Body of pancreas (tissue), 4 donors: ENCODE results near the gene HOXC11. TPM values are rescaled to one million over a fixed set of nuclear protein-coding genes. Genes with fewer than 3 reads are reported as not detected.

Experiments
- ATAC-seq: fragments of 150-250 bp; one replicate; pipeline ENCODE4 v1.9.1; 2016
- DNase-seq, 4 donors: peaks; one replicate each; pipeline ENCODE4 v3.0.0-alpha.2; 2019
- H3K27ac ChIP-seq, 4 donors: fragments of 200-600 bp; sonication (generic); 1 replicate in 3 of 4; 2 replicates in 1 of 4; pipeline versions ENCODE4 v1.5.1 to v1.6.1; 2016 to 2019; ENCODE audit warnings: mild to moderate bottlenecking in 1 of 4, mixed read lengths in 1 of 4, moderate library complexity in 1 of 4
- H3K27me3 ChIP-seq, 2 donors: fragments of 200-600 bp; sonication (generic); one replicate each; pipeline ENCODE4 v1.6.0; 2016; ENCODE audit warnings: mild to moderate bottlenecking in 1 of 2
- H3K36me3 ChIP-seq, 2 donors: fragments of 200-600 bp; sonication (generic); replicated peaks in 1 of 2; 2 replicates each; pipeline ENCODE4 v1.5.1; 2016; ENCODE audit warnings: low read depth in 2 of 2; ENCODE audit not compliant: insufficient read depth in 1 of 2
- H3K4me1 ChIP-seq: fragments of 200-600 bp; sonication (generic); one replicate; pipeline ENCODE4 v1.6.0; 2016
- H3K4me3 ChIP-seq, 2 donors: fragments of 200-600 bp; sonication (generic); 1 replicate in 1 of 2; 2 replicates in 1 of 2; pipeline ENCODE4 v1.5.1; 2016 to 2019
- H3K9me3 ChIP-seq, 3 donors: fragments of 200-600 bp; sonication (generic); 1 replicate in 2 of 3; 2 replicates in 1 of 3; pipeline ENCODE4 v1.5.1; 2016
- CTCF ChIP-seq, 7 experiments: fragments of 450-650 bp in 4 of 7; fragments of 200-600 bp in 3 of 7; sonication (generic) in 3 of 7; IDR thresholded peaks; one replicate each; pipeline ENCODE4 v1.5.1; 2016 to 2019; ENCODE audit warnings: antibody characterized with exemption in 7 of 7
- POLR2A ChIP-seq, 3 donors: fragments of 450-650 bp; IDR thresholded peaks; one replicate each; pipeline ENCODE4 v1.6.1; 2016; ENCODE audit warnings: antibody characterized with exemption in 3 of 3, mild to moderate bottlenecking in 2 of 3
- WGBS, 2 donors: methylation state at CpG; one replicate each; pipeline ENCODE4 v1.1.5; 2017; 5-methylcytosine and 5-hydroxymethylcytosine counted together
- intact Hi-C: fragments of 100-400 bp; cut with DNase I; formaldehyde crosslinking; loops from one replicate; pipeline ENCODE4 v1.15.1; 2023
- total RNA-seq, 2 donors: library from RNA; depleted of rRNA; stranded (reverse); fragments of >200 nt; gene quantifications; one replicate each; pipeline ENCODE4 v1.1.0, GENCODE V29; 2016

Gene HOXC11
- total RNA-seq, 2 donors from 2014 or later: not detected

GRCh38 chr12:54017878-54018467, 45.0 kb downstream of the HOXC11 start:
- DNase-seq: peak; percentile 65 to 81 (median 68)
- no peak for TF ChIP-seq CTCF (IDR thresholded peaks at IDR 0.05)
- peak; percentile 15 to 57 (median 57) for TF ChIP-seq POLR2A (IDR thresholded peaks at IDR 0.05)
- Histone ChIP-seq H3K36me3 (no peaks in the 10 kb centered on the region), H3K9me3 (no peaks in the 10 kb centered on the region), H3K27ac (no peak overlapping the region), H3K4me1 (peaks cover 25% of the 10 kb centered on the region), H3K27me3 (peaks cover 6 to 33% of the 10 kb centered on the region in 2 donors), H3K4me3 (peak overlapping the region; percentile 8 to 12)
- ATAC-seq: peak; percentile 89
- 0 to 5% methylated on average over 3 to 29 of the region's 34 CpGs for WGBS, 2 donors
- intact Hi-C loops: no loop called here

GRCh38 chr12:54018468-54018984, 45.6 kb downstream of the HOXC11 start:
- peaks cover 25% of the 10 kb centered on the region for H3K4me1 ChIP-seq
- no peaks in the 10 kb centered on the region for H3K9me3 ChIP-seq
- H3K36me3 ChIP-seq: no peaks in the 10 kb centered on the region
- 18 to 32% methylated on average over 8 to 28 of the region's 29 CpGs for WGBS, 2 donors
- no peak overlapping the region for H3K4me3 ChIP-seq
- peaks cover 6 to 35% of the 10 kb centered on the region in 2 donors for H3K27me3 ChIP-seq
- TF ChIP-seq POLR2A (IDR thresholded peaks at IDR 0.05): no peak
- no peak for TF ChIP-seq CTCF (IDR thresholded peaks at IDR 0.05)
- intact Hi-C loops: no loop called here
- no peak for ATAC-seq
- H3K27ac ChIP-seq: no peak overlapping the region
- no peak for DNase-seq

GRCh38 chr12:54019091-54019811, 46.3 kb downstream of the HOXC11 start:
- TF ChIP-seq POLR2A (IDR thresholded peaks at IDR 0.05) (no peak), CTCF (IDR thresholded peaks at IDR 0.05) (no peak)
- Histone ChIP-seq H3K27me3 (peaks cover 4 to 34% of the 10 kb centered on the region in 2 donors), H3K27ac (no peak overlapping the region), H3K9me3 (no peaks in the 10 kb centered on the region), H3K4me1 (peaks cover 25% of the 10 kb centered on the region), H3K36me3 (no peaks in the 10 kb centered on the region), H3K4me3 (no peak overlapping the region)
- 44 to 53% methylated on average over 27 to 43 of the region's 43 CpGs for WGBS, 2 donors
- ATAC-seq: no peak
- DNase-seq: no peak
- intact Hi-C loops: no loop called here

GRCh38 chr12:54019924-54020590, 47.1 kb downstream of the HOXC11 start:
- H3K4me3 ChIP-seq: no peak overlapping the region
- no peak for DNase-seq
- H3K9me3 ChIP-seq: no peaks in the 10 kb centered on the region
- no peak overlapping the region for H3K27ac ChIP-seq
- peaks cover 0 to 26% of the 10 kb centered on the region in 2 donors for H3K27me3 ChIP-seq
- peaks cover 25% of the 10 kb centered on the region for H3K4me1 ChIP-seq
- intact Hi-C loops: no loop called here
- 39 to 46% methylated on average over 10 of the region's 10 CpGs for WGBS, 2 donors
- ATAC-seq: no peak
- H3K36me3 ChIP-seq: no peaks in the 10 kb centered on the region
- TF ChIP-seq CTCF (IDR thresholded peaks at IDR 0.05) (no peak), POLR2A (IDR thresholded peaks at IDR 0.05) (no peak)
